ENCODE data around the gene ACTR5. TPM values are rescaled to one million over a fixed set of nuclear protein-coding genes. Genes with fewer than 3 reads are reported as not detected.

Gene ACTR5
- 1 to 10 TPM; 8.0 to 8.1 TPM for total RNA-seq

- no peaks in the 10 kb centered on the region for H3K36me3 ChIP-seq
- H3K27ac ChIP-seq: peak within 1 kb of the TSS; percentile 80 to 82
- H3K9me3 ChIP-seq: no peaks in the 10 kb centered on the region
- no peak for TF ChIP-seq CTCF (IDR thresholded peaks at IDR 0.05)
- peaks cover 9 to 17% of the 10 kb centered on the region in 2 donors for H3K4me1 ChIP-seq (ENCODE audit: control insufficient read depth in 1 of 2, low read depth in 2 of 2)
- H3K4me3 ChIP-seq: peak within 1 kb of the TSS; percentile 81
- H3K27me3 ChIP-seq (replicated peaks; ENCODE audit: insufficient read depth): no peaks in the 10 kb centered on the region
- ATAC-seq (ENCODE audit: insufficient number of reproducible peaks, low FRiP score, low read depth) (peak; percentile 97), DNase-seq (ENCODE audit: low spot score) (peak; percentile 41)
Observed at GRCh38 chr20:38748097-38748860, at the start of gene ACTR5. TSS of gene ACTR5 (plus strand) at chr20:38748460. CDS start at chr20:38748479, 19 bp downstream.

- Histone ChIP-seq H3K9me3 (no peaks in the 10 kb centered on the region), H3K27ac (no peak overlapping the region), H3K36me3 (no peaks in the 10 kb centered on the region), H3K27me3 (replicated peaks; ENCODE audit: insufficient read depth) (no peaks in the 10 kb centered on the region), H3K4me1 (ENCODE audit: control insufficient read depth in 1 of 2, low read depth in 2 of 2) (no peaks in the 10 kb centered on the region), H3K4me3 (no peak overlapping the region)
- ATAC-seq (ENCODE audit: insufficient number of reproducible peaks, low FRiP score, low read depth) (no peak), DNase-seq (ENCODE audit: low spot score) (no peak)
- TF ChIP-seq CTCF (IDR thresholded peaks at IDR 0.05): no peak
Observed at GRCh38 chr20:38698541-38698940, 49.7 kb upstream of the ACTR5 start.

GRCh38 chr20:38700141-38700540 lies 48.1 kb upstream of the ACTR5 start:
- Histone ChIP-seq H3K4me1 (ENCODE audit: control insufficient read depth in 1 of 2, low read depth in 2 of 2) (no peaks in the 10 kb centered on the region), H3K9me3 (no peaks in the 10 kb centered on the region), H3K36me3 (no peaks in the 10 kb centered on the region), H3K4me3 (no peak overlapping the region), H3K27me3 (replicated peaks; ENCODE audit: insufficient read depth) (no peaks in the 10 kb centered on the region), H3K27ac (no peak overlapping the region)
- ATAC-seq (ENCODE audit: insufficient number of reproducible peaks, low FRiP score, low read depth) (no peak), DNase-seq (ENCODE audit: low spot score) (no peak)
- TF ChIP-seq CTCF (IDR thresholded peaks at IDR 0.05): no peak

GRCh38 chr20:38700926-38701325 lies 47.3 kb upstream of the ACTR5 start:
- no peak for TF ChIP-seq CTCF (IDR thresholded peaks at IDR 0.05)
- Histone ChIP-seq H3K27me3 (replicated peaks; ENCODE audit: insufficient read depth) (no peaks in the 10 kb centered on the region), H3K36me3 (no peaks in the 10 kb centered on the region), H3K9me3 (no peaks in the 10 kb centered on the region), H3K27ac (no peak overlapping the region), H3K4me3 (no peak overlapping the region), H3K4me1 (ENCODE audit: control insufficient read depth in 1 of 2, low read depth in 2 of 2) (no peaks in the 10 kb centered on the region)
- ATAC-seq (ENCODE audit: insufficient number of reproducible peaks, low FRiP score, low read depth): no peak
- no peak for DNase-seq (ENCODE audit: low spot score)

- H3K27me3 ChIP-seq (replicated peaks; ENCODE audit: insufficient read depth): no peaks in the 10 kb centered on the region
- no peak for TF ChIP-seq CTCF (IDR thresholded peaks at IDR 0.05)
- H3K4me3 ChIP-seq: no peak overlapping the region
- H3K4me1 ChIP-seq (ENCODE audit: control insufficient read depth in 1 of 2, low read depth in 2 of 2): no peaks in the 10 kb centered on the region
- ATAC-seq (ENCODE audit: insufficient number of reproducible peaks, low FRiP score, low read depth): no peak
- no peaks in the 10 kb centered on the region for H3K36me3 ChIP-seq
- no peaks in the 10 kb centered on the region for H3K9me3 ChIP-seq
- no peak overlapping the region for H3K27ac ChIP-seq
- DNase-seq (ENCODE audit: low spot score): no peak
Observed at GRCh38 chr20:38703526-38703925, 44.7 kb upstream of the ACTR5 start.

All from thoracic aorta (tissue), 2 donors.